ENCODE data around the gene ANKRD60. TPM values are rescaled to one million over a fixed set of nuclear protein-coding genes. Genes with fewer than 3 reads are reported as not detected.

Gene ANKRD60
- total RNA-seq, 1 donor from 2014 or later: not detected

- DNase-seq (ENCODE audit: low read depth): no peak
These were observed 16.1 kb upstream of the ANKRD60 start for GRCh38 chr20:58244517-58245030.

GRCh38 chr20:58243653-58244410 is 15.4 kb upstream of the ANKRD60 start:
- no peak for DNase-seq (ENCODE audit: low read depth)

- DNase-seq (ENCODE audit: low read depth): no peak
These were observed 14.4 kb upstream of the ANKRD60 start for GRCh38 chr20:58242824-58243223.

- no peak for DNase-seq (ENCODE audit: low read depth)
These were observed 13.5 kb upstream of the ANKRD60 start for GRCh38 chr20:58241766-58242465.

GRCh38 chr20:58240471-58240870 is 12.0 kb upstream of the ANKRD60 start:
- no peak for DNase-seq (ENCODE audit: low read depth)

GRCh38 chr20:58239216-58239615 is 10.8 kb upstream of the ANKRD60 start:
- no peak for DNase-seq (ENCODE audit: low read depth)

GRCh38 chr20:58238490-58238889 is 10.0 kb upstream of the ANKRD60 start:
- no peak for DNase-seq (ENCODE audit: low read depth)

- DNase-seq (ENCODE audit: low read depth): peak; percentile 39
These were observed 9.1 kb upstream of the ANKRD60 start for GRCh38 chr20:58237318-58238132.

- peak; percentile 76 for DNase-seq (ENCODE audit: low read depth)
These were observed 8.3 kb upstream of the ANKRD60 start for GRCh38 chr20:58236612-58237317.

GRCh38 chr20:58235010-58235409 is 6.6 kb upstream of the ANKRD60 start:
- no peak for DNase-seq (ENCODE audit: low read depth)

GRCh38 chr20:58233881-58234528 is 5.6 kb upstream of the ANKRD60 start:
- DNase-seq (ENCODE audit: low read depth): peak; percentile 26

GRCh38 chr20:58233393-58233792 is 4.9 kb upstream of the ANKRD60 start:
- no peak for DNase-seq (ENCODE audit: low read depth)

GRCh38 chr20:58231683-58232082 is 3.2 kb upstream of the ANKRD60 start:
- DNase-seq (ENCODE audit: low read depth): peak; percentile 59

GRCh38 chr20:58229198-58229798 is 845 bp upstream of the ANKRD60 start:
- no peak for DNase-seq (ENCODE audit: low read depth)

GRCh38 chr20:58228103-58228483 is 360 bp downstream of the ANKRD60 start:
- DNase-seq (ENCODE audit: low read depth): no peak

- DNase-seq (ENCODE audit: low read depth): no peak
These were observed 906 bp downstream of the ANKRD60 start for GRCh38 chr20:58227391-58228102.

- no peak for DNase-seq (ENCODE audit: low read depth)
These were observed 2.8 kb downstream of the ANKRD60 start for GRCh38 chr20:58225452-58226200.

- no peak for DNase-seq (ENCODE audit: low read depth)
These were observed 3.5 kb downstream of the ANKRD60 start for GRCh38 chr20:58224974-58225373.

GRCh38 chr20:58224097-58224496 is 4.4 kb downstream of the ANKRD60 start:
- DNase-seq (ENCODE audit: low read depth): no peak

Data from myocyte (in vitro differentiated cells).